ENCODE results near the gene FHIP2A. TPM values are rescaled to one million over a fixed set of nuclear protein-coding genes. Genes with fewer than 3 reads are reported as not detected.

FHIP2A gene
- polyA plus RNA-seq, 3 donors = 4.4 to 9.6 (median 9.2) TPM

DNA sequence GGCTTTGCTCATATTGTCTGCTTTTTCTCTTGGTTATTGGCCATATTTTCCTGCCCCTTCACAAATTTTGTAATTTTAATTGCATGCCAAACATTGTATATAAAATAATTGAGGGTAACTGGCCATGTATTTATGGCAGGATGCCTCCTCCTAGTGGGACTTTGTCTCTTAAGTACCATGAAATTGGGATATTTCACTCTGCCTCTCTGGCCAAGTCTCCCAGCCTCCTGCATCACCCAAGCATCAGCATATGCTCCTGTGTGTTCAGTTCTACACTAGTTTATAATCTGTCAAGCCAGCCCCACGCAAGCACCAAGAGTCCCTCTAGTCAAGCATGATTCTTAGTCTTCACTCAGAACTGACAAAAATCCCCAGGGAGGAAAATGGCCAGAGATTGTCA is 44.2 kb upstream of the FHIP2A start:
- TF ChIP-seq, protein P1, sequence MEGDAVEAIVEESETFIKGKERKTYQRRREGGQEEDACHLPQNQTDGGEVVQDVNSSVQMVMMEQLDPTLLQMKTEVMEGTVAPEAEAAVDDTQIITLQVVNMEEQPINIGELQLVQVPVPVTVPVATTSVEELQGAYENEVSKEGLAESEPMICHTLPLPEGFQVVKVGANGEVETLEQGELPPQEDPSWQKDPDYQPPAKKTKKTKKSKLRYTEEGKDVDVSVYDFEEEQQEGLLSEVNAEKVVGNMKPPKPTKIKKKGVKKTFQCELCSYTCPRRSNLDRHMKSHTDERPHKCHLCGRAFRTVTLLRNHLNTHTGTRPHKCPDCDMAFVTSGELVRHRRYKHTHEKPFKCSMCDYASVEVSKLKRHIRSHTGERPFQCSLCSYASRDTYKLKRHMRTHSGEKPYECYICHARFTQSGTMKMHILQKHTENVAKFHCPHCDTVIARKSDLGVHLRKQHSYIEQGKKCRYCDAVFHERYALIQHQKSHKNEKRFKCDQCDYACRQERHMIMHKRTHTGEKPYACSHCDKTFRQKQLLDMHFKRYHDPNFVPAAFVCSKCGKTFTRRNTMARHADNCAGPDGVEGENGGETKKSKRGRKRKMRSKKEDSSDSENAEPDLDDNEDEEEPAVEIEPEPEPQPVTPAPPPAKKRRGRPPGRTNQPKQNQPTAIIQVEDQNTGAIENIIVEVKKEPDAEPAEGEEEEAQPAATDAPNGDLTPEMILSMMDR (IDR thresholded peaks at IDR 0.05) = no peak
- Histone ChIP-seq H3K4me2 (replicated peaks; ENCODE audit: extremely low read depth, low read length, poor library complexity, severe bottlenecking) (no peak overlapping the region), H3K9me3 (replicated peaks in 1 of 2; ENCODE audit: control insufficient read depth in 1 of 2, insufficient read depth in 1 of 2, low read length in 2 of 2) (no peaks in the 10 kb centered on the region), H3K9ac (ENCODE audit: insufficient read depth, low read length, poor library complexity, severe bottlenecking) (no peak overlapping the region), H3K27ac (ENCODE audit: low read depth in 1 of 2, low read length in 2 of 2) (no peak overlapping the region), H4K20me1 (ENCODE audit: insufficient read depth, low read length) (no peaks in the 10 kb centered on the region), H3K27me3 (ENCODE audit: control insufficient read depth in 2 of 2, insufficient read depth in 2 of 2, low read length in 2 of 2) (peaks cover 0 to 2% of the 10 kb centered on the region in 2 donors), H2AFZ (ENCODE audit: insufficient read depth, low read depth, low read length, poor library complexity, severe bottlenecking) (no peak overlapping the region), H3K79me2 (ENCODE audit: insufficient read depth, low read length) (no peaks in the 10 kb centered on the region), H3K36me3 (replicated peaks in 1 of 2; ENCODE audit: control insufficient read depth in 1 of 2, insufficient read depth in 2 of 2, low read length in 2 of 2) (no peaks in the 10 kb centered on the region), H3K4me1 (ENCODE audit: control insufficient read depth in 1 of 2, insufficient read depth in 2 of 2, low read length in 2 of 2) (no peaks in the 10 kb centered on the region), H3K4me3 (replicated peaks in 1 of 3; ENCODE audit: low read depth in 2 of 3, low read length in 3 of 3) (no peak overlapping the region)
- Mint-ChIP-seq H3K36me3 (no peaks in the 10 kb centered on the region), H3K27ac (no peak overlapping the region), H3K27me3 (ENCODE audit: low read depth in 3 of 3) (peaks cover under 1 to 7% (median 3%) of the 10 kb centered on the region in 3 donors), H3K9me3 (no peaks in the 10 kb centered on the region), H3K4me3 (no peak overlapping the region), H3K4me1 (peaks cover 4% of the 10 kb centered on the region)
- no peak for DNase-seq
- intact Hi-C loops (cut with micrococcal nuclease) = no loop called here
- WGBS (ENCODE audit: insufficient coverage) = 100% methylated on average over 1 of the region's 1 CpG

DNA sequence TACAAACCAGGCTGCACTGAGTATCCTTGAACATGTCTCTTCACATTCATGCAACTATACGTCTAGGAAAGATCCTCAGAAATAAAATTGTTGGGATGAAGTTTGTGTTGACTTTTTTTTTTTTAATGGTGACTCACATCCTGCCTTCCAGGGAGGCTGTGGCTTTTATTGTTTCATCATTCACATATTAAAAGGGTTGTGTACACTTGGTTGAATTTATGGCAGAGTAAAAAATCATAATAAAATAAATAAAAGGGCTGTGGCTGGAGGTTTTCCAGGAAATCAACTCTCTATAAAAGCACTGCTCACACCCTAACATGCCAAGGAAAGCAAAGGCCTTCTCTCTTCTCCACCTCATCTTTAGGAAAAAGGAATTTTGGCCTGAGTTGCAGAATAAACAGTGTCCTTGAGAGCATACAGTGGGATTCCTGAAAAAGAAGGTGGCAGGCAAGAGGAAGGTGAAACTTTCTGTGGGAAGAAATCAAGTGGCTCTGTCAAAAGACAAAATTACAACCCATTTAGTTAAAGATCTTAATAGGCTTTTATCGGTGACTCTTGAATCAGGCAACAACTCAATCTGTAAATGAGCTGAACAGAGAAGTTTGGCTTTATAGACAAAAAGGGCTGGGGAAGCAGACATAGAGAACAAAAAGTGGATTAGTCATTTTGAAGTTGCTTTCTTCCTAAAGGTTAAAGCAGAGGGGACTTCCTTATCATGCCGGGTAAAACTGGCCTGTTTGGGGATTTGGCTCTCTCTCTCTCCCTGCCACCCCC is 41.6 kb upstream of the FHIP2A start:
- peaks cover 0 to 4% (median 0%) of the 10 kb centered on the region in 3 donors for H3K27me3 Mint-ChIP-seq (ENCODE audit: low read depth in 3 of 3)
- no peak overlapping the region for H2AFZ ChIP-seq (ENCODE audit: insufficient read depth, low read depth, low read length, poor library complexity, severe bottlenecking)

More for the DNA sequence above, 41.6 kb upstream of the FHIP2A start:
- H4K20me1 ChIP-seq (ENCODE audit: insufficient read depth, low read length) = no peaks in the 10 kb centered on the region
- no peaks in the 10 kb centered on the region for H3K4me1 ChIP-seq (ENCODE audit: control insufficient read depth in 1 of 2, insufficient read depth in 2 of 2, low read length in 2 of 2)
- no peak overlapping the region for H3K4me3 Mint-ChIP-seq
- no peak overlapping the region for H3K4me3 ChIP-seq (replicated peaks in 1 of 3; ENCODE audit: low read depth in 2 of 3, low read length in 3 of 3)
- no peaks in the 10 kb centered on the region for H3K36me3 Mint-ChIP-seq
- H3K9me3 ChIP-seq (replicated peaks in 1 of 2; ENCODE audit: control insufficient read depth in 1 of 2, insufficient read depth in 1 of 2, low read length in 2 of 2) = no peaks in the 10 kb centered on the region
- no peak overlapping the region for H3K27ac ChIP-seq (ENCODE audit: low read depth in 1 of 2, low read length in 2 of 2)
- H3K27me3 ChIP-seq (ENCODE audit: control insufficient read depth in 2 of 2, insufficient read depth in 2 of 2, low read length in 2 of 2) = no peaks in the 10 kb centered on the region
- peaks cover 4% of the 10 kb centered on the region for H3K4me1 Mint-ChIP-seq
- no peak overlapping the region for H3K9ac ChIP-seq (ENCODE audit: insufficient read depth, low read length, poor library complexity, severe bottlenecking)
- H3K4me2 ChIP-seq (replicated peaks; ENCODE audit: extremely low read depth, low read length, poor library complexity, severe bottlenecking) = no peak overlapping the region
- no peak for DNase-seq
- TF ChIP-seq, protein P1 (IDR thresholded peaks at IDR 0.05) = no peak
- H3K27ac Mint-ChIP-seq = no peak overlapping the region
- no peaks in the 10 kb centered on the region for H3K79me2 ChIP-seq (ENCODE audit: insufficient read depth, low read length)
- H3K36me3 ChIP-seq (replicated peaks in 1 of 2; ENCODE audit: control insufficient read depth in 1 of 2, insufficient read depth in 2 of 2, low read length in 2 of 2) = no peaks in the 10 kb centered on the region
- intact Hi-C loops (cut with micrococcal nuclease) = loop anchor here in 1 of 2 donors (10.0 kb wide), 2 partner anchors 225 to 305 kb away; no protein-coding TSS in a partner anchor
- WGBS (ENCODE audit: insufficient coverage) = no CpG with 5 or more reads among the region's 3 CpGs
- H3K9me3 Mint-ChIP-seq = peaks cover 0 to 2% (median 0%) of the 10 kb centered on the region in 7 donors
